PFSK-1 (cell line): ENCODE results near the gene PDCD6IP.

Source experiments
- FOXP2 ChIP-seq: optimal IDR thresholded peaks from 2 replicates; pipeline ENCODE3; 2011; ENCODE audit warnings: borderline replicate concordance, control low read depth, inconsistent platforms; ENCODE audit not compliant: insufficient read depth; ENCODE audit errors: extremely low read length, extremely low read depth
- POLR2AphosphoS5 ChIP-seq: IDR thresholded peaks from 2 replicates; pipeline ENCODE4 v1.6.1; 2012; ENCODE audit warnings: low read depth, mild to moderate bottlenecking, control low read depth, low read length, moderate library complexity
- REST ChIP-seq, 2 experiments: IDR thresholded peaks; 2 replicates each; pipeline versions ENCODE4 v1.6.1 to v1.8.0; 2011 to 2012; ENCODE audit warnings: low read depth in 2 of 2, low read length in 2 of 2, control low read depth in 1 of 2, inconsistent platforms in 1 of 2, mild to moderate bottlenecking in 1 of 2, moderate library complexity in 1 of 2; ENCODE audit not compliant: insufficient read depth in 1 of 2
- SIN3A ChIP-seq: IDR thresholded peaks from 2 replicates; pipeline ENCODE4 v1.6.1; 2012; ENCODE audit warnings: mild to moderate bottlenecking, low read length, moderate library complexity, borderline replicate concordance; ENCODE audit not compliant: insufficient read depth
- TAF1 ChIP-seq: IDR thresholded peaks from 2 replicates; pipeline ENCODE4 v1.6.1; 2012; ENCODE audit warnings: low read length, control low read depth, borderline replicate concordance; ENCODE audit not compliant: insufficient read depth

The PDCD6IP gene

GRCh38 chr3:33831053-33831452, 32.6 kb downstream of the PDCD6IP start:
- TF ChIP-seq POLR2AphosphoS5 (no peak), FOXP2 (no peak), TAF1 (no peak), SIN3A (no peak), REST (IDR thresholded peaks at IDR 0.05; ENCODE audit: insufficient read depth in 1 of 2, low read depth in 2 of 2, low read length in 2 of 2) (no peak)

- TF ChIP-seq SIN3A = no peak
- no peak for TF ChIP-seq TAF1
- no peak for TF ChIP-seq POLR2AphosphoS5
- TF ChIP-seq FOXP2 = no peak
- no peak for TF ChIP-seq REST (IDR thresholded peaks at IDR 0.05; ENCODE audit: insufficient read depth in 1 of 2, low read depth in 2 of 2, low read length in 2 of 2)
Observed at GRCh38 chr3:33833408-33834095, 35.1 kb downstream of the PDCD6IP start.

GRCh38 chr3:33834096-33834453, 35.6 kb downstream of the PDCD6IP start:
- TF ChIP-seq REST (IDR thresholded peaks at IDR 0.05; ENCODE audit: insufficient read depth in 1 of 2, low read depth in 2 of 2, low read length in 2 of 2) (no peak), POLR2AphosphoS5 (no peak), FOXP2 (no peak), SIN3A (no peak), TAF1 (no peak)

GRCh38 chr3:33839283-33839682, 40.9 kb downstream of the PDCD6IP start:
- no peak for TF ChIP-seq SIN3A
- TF ChIP-seq FOXP2 = no peak
- no peak for TF ChIP-seq POLR2AphosphoS5
- TF ChIP-seq TAF1 = no peak
- TF ChIP-seq REST (IDR thresholded peaks at IDR 0.05; ENCODE audit: insufficient read depth in 1 of 2, low read depth in 2 of 2, low read length in 2 of 2) = no peak
